GM19467 (cell line): Measurements from ENCODE around the gene NRP2.
A peak's percentile ranks its signal among the peaks of the same experiment; 100 is the strongest.

Source experiments
- ATAC-seq: cut with Tn5 transposase; IDR thresholded peaks from one replicate; pipeline ENCODE4 v1.9.1; 2021; ENCODE audit warnings: mild to moderate bottlenecking, moderate library complexity; ENCODE audit not compliant: unreplicated experiment

The NRP2 gene

DNA sequence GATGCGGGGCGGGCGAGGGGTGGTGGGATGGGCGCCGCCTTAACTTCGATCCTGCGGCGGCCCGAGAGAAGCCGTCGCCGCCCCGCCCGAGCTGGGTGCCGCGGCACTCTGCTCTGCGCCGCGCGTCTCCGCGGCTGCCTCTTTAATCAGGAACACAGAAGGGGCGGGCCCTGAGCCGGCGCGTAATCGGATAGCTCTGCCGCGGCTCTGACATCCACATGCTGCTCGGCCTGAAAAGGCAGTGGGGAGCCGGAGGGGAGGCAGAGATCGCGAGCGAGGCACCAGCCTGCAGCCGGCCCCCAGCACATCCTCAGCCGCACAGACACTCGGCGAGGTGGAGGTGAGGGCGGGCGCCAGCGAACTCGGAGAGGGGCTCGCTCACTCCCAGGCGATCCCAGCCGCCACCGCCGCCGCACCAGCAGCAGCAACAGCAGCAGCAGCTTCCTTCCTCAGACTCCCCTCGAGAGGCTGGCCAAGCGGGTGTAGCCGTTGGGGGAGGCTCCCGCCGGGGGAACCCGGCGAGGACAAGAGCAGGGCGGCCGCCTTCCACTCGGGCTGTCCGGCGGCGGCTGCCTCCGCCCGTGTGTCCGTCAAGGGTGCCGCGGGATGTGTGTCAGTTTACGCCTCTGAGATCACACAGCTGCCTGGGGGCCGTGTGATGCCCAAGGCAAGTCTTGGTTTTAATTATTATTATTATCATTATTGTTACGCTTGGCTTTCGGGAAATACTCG, at the start of gene NRP2:
Gene NRP2, plus strand, starts transcription at position 263 of the 732 bp plus-strand sequence. CDS start 790 bp downstream, outside the sequence.
- ATAC-seq = peak; percentile 62

- ATAC-seq = no peak
These were observed 48.3 kb upstream of the NRP2 start for GRCh38 chr2:205633994-205634393.

- no peak for ATAC-seq
These were observed 45.6 kb upstream of the NRP2 start for GRCh38 chr2:205636549-205637319.

GRCh38 chr2:205637320-205637602, 45.0 kb upstream of the NRP2 start:
- no peak for ATAC-seq

DNA sequence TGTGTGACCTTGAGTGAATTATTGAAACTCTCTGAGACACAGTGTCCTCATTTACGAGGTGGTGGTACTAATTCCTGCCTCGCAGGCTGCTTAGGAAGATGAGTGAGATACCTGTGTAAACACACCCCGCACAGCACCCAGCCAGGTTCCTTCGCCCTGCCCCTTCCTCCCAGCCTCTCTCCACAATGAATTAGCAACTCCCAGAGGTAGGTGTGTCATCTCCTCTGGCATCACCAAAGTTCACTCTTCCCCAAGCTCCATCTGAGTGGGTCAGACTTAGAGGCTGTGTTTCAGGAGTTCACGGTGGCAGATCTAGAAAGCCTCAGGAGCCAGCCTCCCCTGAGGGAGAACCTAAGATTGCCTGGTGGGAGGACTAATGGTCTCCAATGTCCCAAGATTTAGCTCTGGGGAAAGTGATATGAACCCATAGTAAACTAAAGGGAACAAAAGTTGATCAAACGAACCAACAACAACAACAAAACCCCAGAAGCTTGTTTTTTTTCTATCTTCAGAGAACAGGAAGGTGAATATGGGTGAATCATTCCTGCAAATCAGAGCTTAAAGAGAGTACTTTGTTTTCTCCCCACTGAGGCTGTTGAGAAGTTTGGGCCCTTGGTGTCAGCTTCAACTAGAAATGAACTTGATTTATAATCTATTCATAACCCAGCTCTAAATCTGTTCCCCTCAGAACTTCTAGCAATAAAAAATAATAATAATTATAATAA, 44.4 kb upstream of the NRP2 start:
- no peak for ATAC-seq

- no peak for ATAC-seq
These were observed 41.6 kb upstream of the NRP2 start for GRCh38 chr2:205640716-205641115.

DNA sequence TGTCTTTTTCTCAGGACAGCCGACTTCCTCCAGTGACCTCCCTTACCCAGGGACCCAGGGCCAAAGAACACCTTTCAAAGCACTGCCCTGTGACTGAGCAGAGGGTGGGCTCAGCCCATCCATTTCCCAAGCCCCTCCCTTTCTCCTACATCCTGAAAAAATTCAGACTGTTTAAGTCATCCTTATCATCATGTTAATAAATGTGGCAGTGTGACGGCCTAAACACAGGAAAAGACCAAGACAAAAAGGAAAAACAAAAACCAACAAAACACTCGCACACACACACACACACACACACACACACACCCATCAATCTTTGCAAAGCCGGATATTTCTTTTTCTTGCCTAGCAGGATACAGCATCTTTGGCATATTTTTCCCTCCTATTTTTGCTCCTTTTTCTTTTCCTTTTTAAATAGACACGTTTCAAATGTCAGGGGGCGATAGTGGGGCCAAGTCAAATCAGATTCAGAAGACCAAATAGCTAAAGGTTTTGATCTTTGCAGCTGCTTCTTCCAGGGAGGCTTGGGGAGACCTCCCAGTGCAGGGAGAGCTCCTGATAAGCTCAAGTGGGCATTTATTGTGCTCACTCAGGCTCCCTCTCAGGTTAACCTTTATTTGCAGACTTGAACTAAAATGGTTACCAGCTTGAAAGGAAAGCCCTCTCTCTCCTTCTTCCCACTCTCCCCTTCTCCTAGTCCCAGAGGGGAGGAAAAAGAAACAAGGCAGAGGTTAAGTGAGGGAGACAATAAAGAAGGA, 39.5 kb upstream of the NRP2 start:
- no peak for ATAC-seq

DNA sequence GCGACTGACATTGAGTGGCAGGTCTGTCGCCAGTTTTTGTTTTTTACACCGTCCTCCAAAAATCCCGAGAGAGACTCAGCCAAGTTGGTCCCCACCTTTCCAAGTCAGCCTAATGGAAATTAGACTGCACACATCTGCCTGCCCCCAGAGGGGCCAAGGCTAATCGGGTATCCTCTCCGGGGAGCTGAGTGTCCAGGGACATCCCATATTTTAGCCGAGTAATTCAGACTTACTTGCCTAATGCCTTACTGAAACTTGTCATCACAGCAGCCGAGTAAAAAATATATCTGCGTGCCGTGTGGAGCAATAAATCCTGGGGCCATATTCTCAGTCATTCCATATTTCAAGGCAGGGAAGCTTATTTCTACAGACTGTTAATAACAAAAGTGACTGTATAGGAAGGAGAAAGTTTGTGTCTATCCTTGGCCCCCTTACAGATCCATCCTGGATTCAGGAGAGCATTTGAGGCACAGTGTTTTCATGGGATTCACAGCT, 38.9 kb upstream of the NRP2 start:
- no peak for ATAC-seq

DNA sequence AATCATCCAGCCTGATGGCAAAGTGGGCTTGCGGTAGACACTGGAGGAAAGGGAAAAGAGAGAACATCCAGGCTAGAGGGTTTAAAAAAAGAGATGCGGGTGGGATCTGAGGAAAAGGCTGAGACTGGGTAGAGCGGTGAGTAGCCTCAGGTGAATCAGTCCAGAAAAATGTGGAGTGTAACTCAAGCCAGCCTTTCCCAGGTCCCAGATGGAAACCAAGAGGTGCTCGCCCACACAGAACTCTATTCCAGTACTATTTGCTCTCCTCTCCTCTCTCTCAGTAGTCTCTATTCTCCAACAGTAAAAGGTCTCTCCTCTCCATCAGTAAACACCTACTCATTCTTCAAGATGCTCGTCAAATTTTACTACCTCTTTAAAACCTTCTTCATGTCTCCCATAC, 38.3 kb upstream of the NRP2 start:
- no peak for ATAC-seq

- ATAC-seq = peak; percentile 99
These were observed 35.6 kb upstream of the NRP2 start for GRCh38 chr2:205646680-205647079.

- ATAC-seq = no peak
These were observed 31.9 kb upstream of the NRP2 start for GRCh38 chr2:205650450-205650849.

DNA sequence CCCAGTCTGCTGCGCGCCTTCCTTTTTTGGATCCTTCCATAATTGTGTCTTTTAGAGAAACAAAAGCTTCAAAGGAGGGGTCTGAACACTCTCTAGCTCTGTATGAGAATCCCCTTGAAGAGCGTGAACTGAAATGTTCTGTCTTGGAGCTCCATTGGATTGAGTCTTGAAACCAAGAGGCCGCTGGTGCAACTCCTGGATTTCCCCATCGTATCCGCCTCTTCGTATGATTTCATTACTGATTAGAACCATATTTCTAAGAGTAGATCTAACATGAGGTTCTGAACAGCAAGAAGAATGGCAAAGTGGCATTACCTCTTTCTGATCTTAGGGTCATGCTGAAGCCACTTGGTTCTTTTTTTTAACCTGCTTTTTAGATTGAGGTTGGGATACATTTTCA, 31.4 kb upstream of the NRP2 start:
- ATAC-seq = no peak

- ATAC-seq = no peak
These were observed 30.6 kb upstream of the NRP2 start for GRCh38 chr2:205651719-205652118.

- ATAC-seq = no peak
These were observed 27.3 kb upstream of the NRP2 start for GRCh38 chr2:205654878-205655605.

DNA sequence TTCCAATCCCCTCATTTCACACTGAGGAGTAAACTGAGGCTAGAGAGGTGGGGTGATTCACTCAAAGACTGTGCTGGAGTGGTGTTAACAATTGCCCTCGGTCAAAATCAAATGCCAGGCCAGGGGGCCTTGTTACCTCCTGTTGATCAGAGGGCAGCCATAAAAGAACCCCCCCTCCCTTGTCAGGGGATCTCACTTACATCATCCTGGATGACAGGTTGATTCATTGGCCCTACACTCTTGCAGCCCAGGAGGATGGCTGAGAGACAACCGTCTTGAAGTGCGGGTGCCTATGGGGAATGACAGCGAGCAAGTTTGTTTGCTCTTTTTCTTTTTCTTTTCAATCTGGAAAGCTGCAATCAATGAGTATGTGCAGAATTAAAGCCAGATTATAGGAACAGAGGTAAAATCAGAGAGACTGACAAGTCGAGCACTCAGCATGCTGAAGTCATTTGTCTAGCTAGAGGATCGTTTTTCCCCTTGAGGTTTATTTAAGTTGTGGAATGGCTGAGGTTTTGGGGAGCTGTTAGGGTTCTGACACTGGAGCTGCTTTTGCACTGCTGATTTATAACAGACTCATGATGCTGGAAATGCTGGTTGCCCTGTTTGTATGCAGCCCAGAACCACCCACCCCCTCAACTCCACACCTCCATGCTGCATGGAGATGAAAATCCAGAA, 26.4 kb upstream of the NRP2 start:
- no peak for ATAC-seq

GRCh38 chr2:205656461-205656860, 25.8 kb upstream of the NRP2 start:
- ATAC-seq = no peak

- no peak for ATAC-seq
These were observed 25.4 kb upstream of the NRP2 start for GRCh38 chr2:205656941-205657340.

DNA sequence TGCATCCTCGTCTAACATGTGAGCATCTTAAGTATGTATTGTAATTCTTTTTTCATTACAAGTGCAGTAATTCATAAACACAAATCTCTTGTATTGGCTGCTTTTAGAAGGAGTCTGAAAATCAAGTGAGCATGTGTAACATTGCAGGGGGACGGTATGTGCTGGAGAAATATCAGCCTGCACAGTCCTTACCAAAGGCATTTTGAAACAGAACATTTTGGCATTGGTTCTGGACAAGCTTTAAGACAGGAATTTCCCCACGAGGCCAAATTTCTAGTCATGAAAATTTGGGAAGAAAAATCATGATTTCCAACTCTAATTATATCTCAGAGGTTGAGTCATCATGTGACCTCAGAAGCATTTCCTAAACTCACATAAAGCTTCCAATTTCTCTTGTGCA, 24.7 kb upstream of the NRP2 start:
- ATAC-seq = no peak

DNA sequence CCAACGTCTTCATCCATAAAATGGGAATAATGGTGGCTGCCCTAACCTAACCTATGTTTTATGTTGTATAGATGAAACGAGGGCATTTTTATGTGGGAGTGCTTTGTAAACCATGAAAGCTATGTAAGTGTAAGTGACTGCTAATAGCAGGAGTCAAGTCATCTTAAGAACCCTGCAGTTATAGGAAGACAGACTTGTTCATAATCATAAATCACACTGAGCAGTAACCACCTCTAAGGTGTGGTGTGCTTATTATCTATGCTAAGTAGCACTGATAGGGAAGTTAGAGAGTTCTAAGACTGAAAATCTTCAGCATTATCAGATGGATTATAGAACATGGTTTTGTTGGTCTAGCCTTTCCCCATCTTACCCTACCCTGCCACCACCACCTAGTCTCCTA, 24.2 kb upstream of the NRP2 start:
- no peak for ATAC-seq

GRCh38 chr2:205658572-205658971, 23.7 kb upstream of the NRP2 start:
- no peak for ATAC-seq
